Fibroblast of lung (primary cell): ENCODE measurements around the gene LSR. TPM values are rescaled to one million over a fixed set of nuclear protein-coding genes. Genes with fewer than 3 reads are reported as not detected.

Experiments used
- DNase-seq, 2 donors: peaks; one replicate each; pipeline versions ENCODE4 v3.0.0 to v3.0.0-alpha.2; 2010; ENCODE audit warnings: low read depth in 2 of 2
- H2AFZ ChIP-seq: 2 replicates; pipeline ENCODE4 v1.5.1; 2012; ENCODE audit warnings: low read length, control low read depth, inconsistent platforms
- H3K27ac ChIP-seq: 2 replicates; pipeline ENCODE4 v1.5.1; 2011; ENCODE audit warnings: low read length, control low read depth; ENCODE audit not compliant: insufficient read depth
- H3K27me3 ChIP-seq: 2 replicates; pipeline ENCODE4 v1.5.1; 2011; ENCODE audit warnings: mild to moderate bottlenecking, low read length; ENCODE audit not compliant: control insufficient read depth, insufficient read depth
- H3K36me3 ChIP-seq: 2 replicates; pipeline ENCODE4 v1.5.1; 2011; ENCODE audit warnings: low read length; ENCODE audit not compliant: control insufficient read depth, insufficient read depth
- H3K4me1 ChIP-seq: 2 replicates; pipeline ENCODE4 v1.5.1; 2011; ENCODE audit warnings: low read length; ENCODE audit not compliant: control insufficient read depth, insufficient read depth; ENCODE audit errors: extremely low read depth
- H3K4me2 ChIP-seq: 2 replicates; pipeline ENCODE4 v1.5.1; 2011; ENCODE audit warnings: low read length, control low read depth; ENCODE audit not compliant: insufficient read depth; ENCODE audit errors: extremely low read depth
- H3K4me3 ChIP-seq, 4 experiments: fragments of 200-600 bp in 1 of 4; sonication (generic) in 1 of 4; replicated peaks in 1 of 4; 2 replicates each; pipeline ENCODE4 v1.5.1; 2011 to 2016; ENCODE audit warnings: low read length in 4 of 4, low read depth in 3 of 4, mild to moderate bottlenecking in 3 of 4, control low read depth in 2 of 4, inconsistent platforms in 1 of 4, mixed read lengths in 1 of 4; ENCODE audit not compliant: insufficient read depth in 1 of 4; ENCODE audit errors: control extremely low read depth in 1 of 4
- H3K79me2 ChIP-seq: 2 replicates; pipeline ENCODE4 v1.5.1; 2012; ENCODE audit warnings: mild to moderate bottlenecking, low read length, inconsistent platforms; ENCODE audit not compliant: control insufficient read depth, insufficient read depth
- H3K9ac ChIP-seq: 2 replicates; pipeline ENCODE4 v1.5.1; 2011; ENCODE audit warnings: mild to moderate bottlenecking, low read length, control low read depth; ENCODE audit not compliant: insufficient read depth
- H3K9me3 ChIP-seq: 2 replicates; pipeline ENCODE4 v1.5.1; 2012; ENCODE audit warnings: low read depth, low read length; ENCODE audit not compliant: control insufficient read depth, insufficient read depth
- H4K20me1 ChIP-seq: 2 replicates; pipeline ENCODE4 v1.5.1; 2011; ENCODE audit warnings: low read length; ENCODE audit not compliant: control insufficient read depth, insufficient read depth; ENCODE audit errors: extremely low read depth
- CTCF ChIP-seq, 2 donors: IDR thresholded peaks in 1 of 2; conservative IDR thresholded peaks in 1 of 2; 1 replicate in 1 of 2; 2 replicates in 1 of 2; pipeline ENCODE4 v1.5.1; 2011 to 2012; ENCODE audit warnings: low read length in 2 of 2, control low read depth in 1 of 2, inconsistent platforms in 1 of 2, low read depth in 1 of 2, mild to moderate bottlenecking in 1 of 2
- EZH2 ChIP-seq: IDR thresholded peaks from 2 replicates; pipeline ENCODE4 v1.5.1; 2012; ENCODE audit warnings: low read length, control low read depth, mild to moderate bottlenecking; ENCODE audit errors: missing control alignments
- polyA plus RNA-seq, 2 donors: library from polyadenylated mRNA; depleted of rRNA in 1 of 2; stranded (reverse) in 1 of 2; unstranded in 1 of 2; fragments of >200 nt; gene quantifications; 2 replicates each; pipeline ENCODE4 v1.2.1, GENCODE V29; 2011 to 2012; ENCODE audit warnings: missing spikeins in 1 of 2
- total RNA-seq: library from RNA; depleted of rRNA; stranded (reverse); fragments of >200 nt; gene quantifications from 2 replicates; pipeline ENCODE4 v1.2.1, GENCODE V29; 2014

The LSR gene
- total and polyA plus RNA-seq, 2 donors (not counting 1 experiment from before 2014, with no cell fraction given), result 0.31 to 0.33 TPM

- H2AFZ ChIP-seq, result no peak overlapping the region
- H3K4me2 ChIP-seq, result no peak overlapping the region
- DNase-seq, result no peak
- peaks cover 5% of the 10 kb centered on the region for H3K79me2 ChIP-seq
- H3K9ac ChIP-seq, result no peak overlapping the region
- H3K27me3 ChIP-seq, result no peaks in the 10 kb centered on the region
- H3K27ac ChIP-seq, result no peak overlapping the region
- H3K4me3 ChIP-seq, result no peak overlapping the region
- no peaks in the 10 kb centered on the region for H4K20me1 ChIP-seq
- H3K36me3 ChIP-seq, result peaks cover 15% of the 10 kb centered on the region
- no peak for TF ChIP-seq CTCF (conservative IDR thresholded peaks at IDR 0.05 in 1 of 2, IDR thresholded peaks at IDR 0.05 in 1 of 2; ENCODE audit: low read depth in 1 of 2, low read length in 2 of 2)
- TF ChIP-seq EZH2, result no peak
- H3K9me3 ChIP-seq, result no peaks in the 10 kb centered on the region
- H3K4me1 ChIP-seq, result no peaks in the 10 kb centered on the region
Observed at GRCh38 chr19:35272122-35272719, 23.4 kb downstream of the LSR start.

GRCh38 chr19:35272954-35273649, 24.3 kb downstream of the LSR start:
- Histone ChIP-seq H3K9ac (no peak overlapping the region), H3K36me3 (peaks cover 15% of the 10 kb centered on the region), H2AFZ (no peak overlapping the region), H3K4me3 (no peak overlapping the region), H4K20me1 (no peaks in the 10 kb centered on the region), H3K27me3 (no peaks in the 10 kb centered on the region), H3K79me2 (no peaks in the 10 kb centered on the region), H3K27ac (no peak overlapping the region), H3K4me1 (no peaks in the 10 kb centered on the region), H3K4me2 (no peak overlapping the region), H3K9me3 (no peaks in the 10 kb centered on the region)
- no peak for DNase-seq
- no peak for TF ChIP-seq CTCF (conservative IDR thresholded peaks at IDR 0.05 in 1 of 2, IDR thresholded peaks at IDR 0.05 in 1 of 2; ENCODE audit: low read depth in 1 of 2, low read length in 2 of 2)
- TF ChIP-seq EZH2, result no peak

GRCh38 chr19:35273686-35274259, 25.0 kb downstream of the LSR start:
- H3K4me2 ChIP-seq, result no peak overlapping the region
- H3K27me3 ChIP-seq, result no peaks in the 10 kb centered on the region
- no peaks in the 10 kb centered on the region for H3K9me3 ChIP-seq
- no peak for DNase-seq
- H3K27ac ChIP-seq, result no peak overlapping the region
- no peaks in the 10 kb centered on the region for H3K79me2 ChIP-seq
- TF ChIP-seq CTCF (conservative IDR thresholded peaks at IDR 0.05 in 1 of 2, IDR thresholded peaks at IDR 0.05 in 1 of 2; ENCODE audit: low read depth in 1 of 2, low read length in 2 of 2), result no peak
- no peak for TF ChIP-seq EZH2
- no peak overlapping the region for H2AFZ ChIP-seq
- H4K20me1 ChIP-seq, result no peaks in the 10 kb centered on the region
- H3K9ac ChIP-seq, result no peak overlapping the region
- peaks cover 16% of the 10 kb centered on the region for H3K36me3 ChIP-seq
- H3K4me1 ChIP-seq, result no peaks in the 10 kb centered on the region
- no peak overlapping the region for H3K4me3 ChIP-seq
